Natural killer cell (primary cell): ENCODE measurements around the gene NDC1. TPM values are rescaled to one million over a fixed set of nuclear protein-coding genes. Genes with fewer than 3 reads are reported as not detected.

Source experiments
- ATAC-seq, 3 donors: fragments of 150-1000 bp in 2 of 3; fragments of 200-7000 bp in 1 of 3; cut with Tn5 transposase; 1 replicate in 1 of 3; 2 replicates in 2 of 3; pipeline ENCODE4 v1.10.0; 2021; ENCODE audit warnings: mild to moderate bottlenecking in 2 of 3, moderate library complexity in 2 of 3
- DNase-seq, 2 donors: peaks; one replicate each; pipeline versions ENCODE4 v3.0.0 to v3.0.0-alpha.2; 2013 to 2021; ENCODE audit warnings: mixed read lengths in 1 of 2
- H3K27ac ChIP-seq: one replicate; pipeline ENCODE4 v1.5.1; 2013; ENCODE audit warnings: mild to moderate bottlenecking, low read length
- H3K27me3 ChIP-seq: one replicate; pipeline ENCODE4 v1.6.1; 2013; ENCODE audit warnings: low read length; ENCODE audit not compliant: control insufficient read depth, insufficient read depth
- H3K36me3 ChIP-seq: one replicate; pipeline ENCODE4 v1.6.1; 2013; ENCODE audit warnings: low read length; ENCODE audit not compliant: control insufficient read depth, insufficient read depth
- H3K4me1 ChIP-seq: one replicate; pipeline ENCODE4 v1.6.1; 2013; ENCODE audit warnings: low read length; ENCODE audit not compliant: control insufficient read depth, insufficient read depth
- H3K4me3 ChIP-seq: one replicate; pipeline ENCODE4 v1.5.1; 2013; ENCODE audit warnings: low read length
- H3K9me3 ChIP-seq: one replicate; pipeline ENCODE4 v1.6.1; 2013; ENCODE audit warnings: low read length; ENCODE audit not compliant: control insufficient read depth, insufficient read depth
- H3K27ac Mint-ChIP-seq, 2 donors: one replicate each; pipeline ENCODE4 v1.8.0; 2022; ENCODE audit warnings: mild to moderate bottlenecking in 2 of 2, mixed read lengths in 2 of 2, moderate library complexity in 1 of 2
- H3K27me3 Mint-ChIP-seq, 2 donors: one replicate each; pipeline ENCODE4 v1.8.0; 2022; ENCODE audit warnings: low read depth in 2 of 2, mixed read lengths in 2 of 2
- H3K36me3 Mint-ChIP-seq: one replicate; pipeline ENCODE4 v1.8.0; 2022; ENCODE audit warnings: mixed read lengths
- H3K4me1 Mint-ChIP-seq, 2 donors: one replicate each; pipeline ENCODE4 v1.8.0; 2022; ENCODE audit warnings: mixed read lengths in 2 of 2
- H3K4me3 Mint-ChIP-seq: one replicate; pipeline ENCODE4 v1.8.0; 2022; ENCODE audit warnings: mild to moderate bottlenecking, moderate library complexity, mixed read lengths
- H3K9me3 Mint-ChIP-seq, 2 donors: one replicate each; pipeline ENCODE4 v1.8.0; 2022; ENCODE audit warnings: mixed read lengths in 2 of 2
- WGBS: methylation state at CpG from one replicate; pipeline ENCODE4 v1.1.7; 2013; ENCODE audit warnings: missing lambda C conversion rate; ENCODE audit not compliant: insufficient coverage; 5-methylcytosine and 5-hydroxymethylcytosine counted together
- intact Hi-C: fragments of 100-400 bp; cut with micrococcal nuclease; formaldehyde crosslinking; loops from one replicate; pipeline ENCODE4 v1.14.2; 2022
- total RNA-seq, 4 donors: library from RNA; stranded (reverse); fragments of 120-200 nt in 1 of 4; gene quantifications; one replicate each; pipeline versions ENCODE4 v1.2.3 to v1.2.4, GENCODE V29; 2013 to 2022
- TF ChIP-seq, protein P1 (sequence below): fragments of 200-600 bp; IDR thresholded peaks from one replicate; pipeline ENCODE4 v1.8.0; 2022; ENCODE audit warnings: antibody characterized with exemption

The NDC1 gene
- total RNA-seq, 3 donors from 2014 or later (not counting 1 experiment from before 2014, with no cell fraction given) = 4.3 to 6.3 (median 5.2) TPM

DNA sequence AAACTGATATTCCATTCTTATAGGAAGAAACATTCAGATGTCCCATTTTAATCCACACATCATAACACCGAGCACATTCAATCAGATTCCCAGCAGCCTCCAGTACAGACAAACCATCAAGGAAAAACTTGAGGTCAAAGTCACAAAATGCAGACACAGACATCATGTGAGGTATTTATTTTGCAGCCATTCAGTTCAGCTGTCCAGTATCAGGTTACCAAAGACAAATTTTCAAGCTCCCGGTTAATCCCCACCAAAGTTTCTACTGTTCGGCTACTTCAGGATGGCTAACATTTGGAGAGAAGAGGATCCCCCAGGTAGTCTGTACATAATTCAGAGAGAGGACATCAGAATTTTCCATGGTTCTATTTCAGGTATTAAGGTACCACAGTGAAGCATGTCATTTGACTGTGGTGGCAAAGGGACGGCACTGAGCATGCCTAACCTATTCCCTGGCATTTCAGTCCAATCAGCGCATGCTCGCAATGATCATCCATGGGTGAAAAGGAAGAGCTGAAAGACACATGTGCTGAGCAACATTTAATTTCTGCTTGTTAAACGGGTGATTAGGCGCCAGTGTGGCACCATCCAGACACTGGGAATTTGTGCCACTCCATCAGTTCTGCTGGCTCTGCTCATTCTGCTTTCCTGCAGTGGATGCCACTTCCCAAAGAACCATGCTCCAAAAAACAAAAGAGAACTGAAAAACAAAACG is 13.6 kb upstream of the NDC1 start:
- H3K27ac ChIP-seq = no peak overlapping the region
- no peaks in the 10 kb centered on the region for H3K27me3 ChIP-seq
- intact Hi-C loops = no loop called here
- H3K4me1 ChIP-seq = no peaks in the 10 kb centered on the region
- DNase-seq (no peak), ATAC-seq (no peak)
- H3K4me3 ChIP-seq = no peak overlapping the region
- WGBS = 98% methylated on average over 8 of the region's 9 CpGs
- peaks cover 40% of the 10 kb centered on the region for H3K36me3 ChIP-seq
- H3K9me3 Mint-ChIP-seq = no peaks in the 10 kb centered on the region
- no peaks in the 10 kb centered on the region for H3K9me3 ChIP-seq
- H3K36me3 Mint-ChIP-seq = peaks cover 18% of the 10 kb centered on the region
- H3K27ac Mint-ChIP-seq = no peak overlapping the region
- H3K27me3 Mint-ChIP-seq = peaks cover 0 to 2% of the 10 kb centered on the region in 2 donors
- TF ChIP-seq, protein P1, sequence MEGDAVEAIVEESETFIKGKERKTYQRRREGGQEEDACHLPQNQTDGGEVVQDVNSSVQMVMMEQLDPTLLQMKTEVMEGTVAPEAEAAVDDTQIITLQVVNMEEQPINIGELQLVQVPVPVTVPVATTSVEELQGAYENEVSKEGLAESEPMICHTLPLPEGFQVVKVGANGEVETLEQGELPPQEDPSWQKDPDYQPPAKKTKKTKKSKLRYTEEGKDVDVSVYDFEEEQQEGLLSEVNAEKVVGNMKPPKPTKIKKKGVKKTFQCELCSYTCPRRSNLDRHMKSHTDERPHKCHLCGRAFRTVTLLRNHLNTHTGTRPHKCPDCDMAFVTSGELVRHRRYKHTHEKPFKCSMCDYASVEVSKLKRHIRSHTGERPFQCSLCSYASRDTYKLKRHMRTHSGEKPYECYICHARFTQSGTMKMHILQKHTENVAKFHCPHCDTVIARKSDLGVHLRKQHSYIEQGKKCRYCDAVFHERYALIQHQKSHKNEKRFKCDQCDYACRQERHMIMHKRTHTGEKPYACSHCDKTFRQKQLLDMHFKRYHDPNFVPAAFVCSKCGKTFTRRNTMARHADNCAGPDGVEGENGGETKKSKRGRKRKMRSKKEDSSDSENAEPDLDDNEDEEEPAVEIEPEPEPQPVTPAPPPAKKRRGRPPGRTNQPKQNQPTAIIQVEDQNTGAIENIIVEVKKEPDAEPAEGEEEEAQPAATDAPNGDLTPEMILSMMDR = no peak
- no peak overlapping the region for H3K4me3 Mint-ChIP-seq
- H3K4me1 Mint-ChIP-seq = no peaks in the 10 kb centered on the region

GRCh38 chr1:53850082-53850673 is 12.1 kb upstream of the NDC1 start:
- Histone ChIP-seq H3K27me3 (no peaks in the 10 kb centered on the region), H3K4me3 (no peak overlapping the region), H3K4me1 (no peaks in the 10 kb centered on the region), H3K9me3 (no peaks in the 10 kb centered on the region), H3K36me3 (peaks cover 26% of the 10 kb centered on the region), H3K27ac (no peak overlapping the region)
- H3K36me3 Mint-ChIP-seq = peaks cover 18% of the 10 kb centered on the region
- no peaks in the 10 kb centered on the region for H3K4me1 Mint-ChIP-seq
- H3K4me3 Mint-ChIP-seq = no peak overlapping the region
- H3K9me3 Mint-ChIP-seq = no peaks in the 10 kb centered on the region
- ATAC-seq = no peak
- intact Hi-C loops = no loop called here
- peaks cover 0 to 4% of the 10 kb centered on the region in 2 donors for H3K27me3 Mint-ChIP-seq
- TF ChIP-seq, protein P1 = no peak
- DNase-seq = no peak
- H3K27ac Mint-ChIP-seq = no peak overlapping the region
- WGBS = 95% methylated on average over 7 of the region's 7 CpGs

- H3K36me3 Mint-ChIP-seq = peaks cover 17% of the 10 kb centered on the region
- DNase-seq = no peak
- no peaks in the 10 kb centered on the region for H3K9me3 Mint-ChIP-seq
- no peak overlapping the region for H3K4me3 Mint-ChIP-seq
- no peaks in the 10 kb centered on the region for H3K9me3 ChIP-seq
- intact Hi-C loops = no loop called here
- ATAC-seq = no peak
- H3K36me3 ChIP-seq = peaks cover 13% of the 10 kb centered on the region
- H3K4me1 ChIP-seq = no peaks in the 10 kb centered on the region
- H3K27ac ChIP-seq = no peak overlapping the region
- H3K4me3 ChIP-seq = no peak overlapping the region
- TF ChIP-seq, protein P1 = no peak
- no peaks in the 10 kb centered on the region for H3K27me3 ChIP-seq
- peaks cover 5 to 7% of the 10 kb centered on the region in 2 donors for H3K27me3 Mint-ChIP-seq
- no peaks in the 10 kb centered on the region for H3K4me1 Mint-ChIP-seq
- H3K27ac Mint-ChIP-seq = no peak overlapping the region
- 88% methylated on average over 6 of the region's 6 CpGs for WGBS
Observed at GRCh38 chr1:53847980-53848379, 9.9 kb upstream of the NDC1 start.
